Kidney (tissue), 14 donors: ENCODE data around the gene PAQR6. TPM values are rescaled to one million over a fixed set of nuclear protein-coding genes. Genes with fewer than 3 reads are reported as not detected.

ENCODE experiments used
- DNase-seq, 5 donors: peaks; one replicate each; pipeline ENCODE4 v3.0.0-alpha.2; 2013 to 2020
- FAIRE-seq: peaks from 2 replicates; lab custom pipeline; 2012; peaks lifted over from hg19 to GRCh38; lab: Jason Lieb, UNC
- H3K27ac ChIP-seq, 2 donors: one replicate each; pipeline ENCODE4 v1.7.0; 2013; ENCODE audit warnings: low read depth in 2 of 2, low read length in 2 of 2, inconsistent platforms in 1 of 2
- H3K27me3 ChIP-seq: one replicate; pipeline ENCODE4 v1.7.1; 2013; ENCODE audit warnings: low read length, inconsistent platforms; ENCODE audit not compliant: control insufficient read depth, insufficient read depth
- H3K36me3 ChIP-seq, 3 donors: one replicate each; pipeline versions ENCODE4 v1.7.0 to v1.7.1; 2013; ENCODE audit warnings: low read length in 3 of 3, control low read depth in 1 of 3, inconsistent platforms in 1 of 3; ENCODE audit not compliant: insufficient read depth in 3 of 3, control insufficient read depth in 2 of 3
- H3K4me1 ChIP-seq, 3 donors: one replicate each; pipeline versions ENCODE4 v1.7.0 to v1.7.1; 2013; ENCODE audit warnings: low read length in 3 of 3, inconsistent platforms in 1 of 3, low read depth in 1 of 3; ENCODE audit not compliant: control insufficient read depth in 2 of 3, insufficient read depth in 2 of 3
- H3K4me3 ChIP-seq, 3 donors: one replicate each; pipeline versions ENCODE4 v1.7.0 to v1.8.1; 2013; ENCODE audit warnings: low read length in 3 of 3, control low read depth in 1 of 3, inconsistent platforms in 1 of 3
- H3K9ac ChIP-seq, 3 donors: one replicate each; pipeline versions ENCODE4 v1.7.0 to v1.7.1; 2013; ENCODE audit warnings: low read length in 3 of 3, control low read depth in 1 of 3, inconsistent platforms in 1 of 3
- H3K9me3 ChIP-seq, 3 donors: one replicate each; pipeline versions ENCODE4 v1.7.0 to v1.7.1; 2013; ENCODE audit warnings: low read length in 3 of 3, control low read depth in 1 of 3, inconsistent platforms in 1 of 3; ENCODE audit not compliant: control insufficient read depth in 2 of 3, insufficient read depth in 1 of 3
- intact Hi-C: fragments of 100-400 bp; cut with DNase I; formaldehyde crosslinking; loops from one replicate; pipeline ENCODE4 v1.11.1; 2022
- polyA plus RNA-seq: library from polyadenylated mRNA; stranded (reverse); fragments of 350-450 nt; fragmentation: Illumina TruSeq; extraction: RNeasy Lipid Tissue Mini Kit (QIAGEN cat#74804); gene quantifications from one replicate; pipeline ENCODE4 v1.2.3, GENCODE V29; 2014; ENCODE audit warnings: low read depth, low replicate concordance; ENCODE audit not compliant: insufficient read depth
- total RNA-seq: library from RNA; stranded (reverse); fragmentation: NEBNext Ultra II Directional; extraction: Animal tissue kit (Norgen Biotek cat#: 25700); gene quantifications from one replicate; pipeline ENCODE4 v1.2.1, GENCODE V29; 2021
- TF ChIP-seq, protein P1 (sequence below): IDR thresholded peaks from 3 replicates; pipeline ENCODE4 v1.5.1; 2012; ENCODE audit warnings: mild to moderate bottlenecking, moderate library complexity, borderline replicate concordance; ENCODE audit not compliant: insufficient read depth; ENCODE audit errors: extremely low read depth
- donor health status: control.
- donor health status: control.
- donor health status: control.
- donor health status: control.
- donor health status: control.
- donor health status: DM: yes; HTN: yes; CAD: no.
- donor health status: Normal renal cell carcinoma (clear cell type).

The PAQR6 gene
- total and polyA plus RNA-seq, 2 donors from 2014 or later: 2.0 to 4.2 TPM

DNA sequence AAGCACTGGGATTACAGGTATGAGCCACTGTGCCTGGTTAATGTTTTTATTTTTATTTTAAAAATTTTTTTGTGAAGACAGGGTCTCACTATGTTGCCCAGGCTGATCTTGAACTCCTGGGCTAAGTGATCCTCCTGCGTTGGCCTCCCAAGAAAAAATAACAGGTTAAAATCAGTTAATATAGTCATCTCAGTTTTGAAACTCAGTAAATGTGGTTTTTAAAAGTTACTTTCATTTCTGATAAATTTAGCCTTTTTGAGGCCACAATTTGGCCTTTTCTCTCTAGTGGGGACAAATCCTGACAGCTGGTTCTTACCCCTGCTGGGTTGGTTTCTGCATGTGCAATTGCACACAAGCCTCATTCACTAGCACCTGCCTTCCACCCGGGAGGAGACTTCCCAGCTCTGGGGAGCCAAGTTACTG lies 21.7 kb downstream of the PAQR6 start:
- Histone ChIP-seq H3K36me3 (peaks cover 3 to 25% (median 19%) of the 10 kb centered on the region in 3 donors), H3K27me3 (no peaks in the 10 kb centered on the region), H3K27ac (no peak overlapping the region), H3K9ac (no peak overlapping the region), H3K9me3 (no peaks in the 10 kb centered on the region), H3K4me1 (peaks cover 0 to 2% (median 0%) of the 10 kb centered on the region in 3 donors), H3K4me3 (no peak overlapping the region)
- intact Hi-C loops: loop anchor here (5.0 kb wide), 1 partner anchor 79 kb away; no protein-coding TSS in a partner anchor
- no peak for DNase-seq
- no peak for FAIRE-seq
- TF ChIP-seq, protein P1, sequence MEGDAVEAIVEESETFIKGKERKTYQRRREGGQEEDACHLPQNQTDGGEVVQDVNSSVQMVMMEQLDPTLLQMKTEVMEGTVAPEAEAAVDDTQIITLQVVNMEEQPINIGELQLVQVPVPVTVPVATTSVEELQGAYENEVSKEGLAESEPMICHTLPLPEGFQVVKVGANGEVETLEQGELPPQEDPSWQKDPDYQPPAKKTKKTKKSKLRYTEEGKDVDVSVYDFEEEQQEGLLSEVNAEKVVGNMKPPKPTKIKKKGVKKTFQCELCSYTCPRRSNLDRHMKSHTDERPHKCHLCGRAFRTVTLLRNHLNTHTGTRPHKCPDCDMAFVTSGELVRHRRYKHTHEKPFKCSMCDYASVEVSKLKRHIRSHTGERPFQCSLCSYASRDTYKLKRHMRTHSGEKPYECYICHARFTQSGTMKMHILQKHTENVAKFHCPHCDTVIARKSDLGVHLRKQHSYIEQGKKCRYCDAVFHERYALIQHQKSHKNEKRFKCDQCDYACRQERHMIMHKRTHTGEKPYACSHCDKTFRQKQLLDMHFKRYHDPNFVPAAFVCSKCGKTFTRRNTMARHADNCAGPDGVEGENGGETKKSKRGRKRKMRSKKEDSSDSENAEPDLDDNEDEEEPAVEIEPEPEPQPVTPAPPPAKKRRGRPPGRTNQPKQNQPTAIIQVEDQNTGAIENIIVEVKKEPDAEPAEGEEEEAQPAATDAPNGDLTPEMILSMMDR: no peak

DNA sequence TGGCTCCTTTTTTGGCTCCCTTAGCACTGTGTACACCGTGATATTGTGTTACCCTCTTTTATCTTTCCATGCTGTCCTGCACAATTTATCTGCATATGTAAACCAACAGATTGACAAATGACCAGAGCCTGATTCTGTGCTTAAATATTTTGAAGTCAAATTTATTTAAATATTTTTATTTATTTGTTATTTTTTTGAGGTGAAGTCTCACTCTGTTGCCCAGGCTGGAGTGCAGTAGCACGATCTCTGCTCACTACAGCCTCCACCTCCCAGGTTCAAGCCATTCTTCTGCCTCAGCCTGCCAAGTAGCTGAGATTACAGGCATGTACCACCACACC lies 22.2 kb downstream of the PAQR6 start:
- Histone ChIP-seq H3K27me3 (no peaks in the 10 kb centered on the region), H3K36me3 (peaks cover 3 to 30% (median 22%) of the 10 kb centered on the region in 3 donors), H3K27ac (no peak overlapping the region), H3K9me3 (no peaks in the 10 kb centered on the region), H3K4me1 (peaks cover 0 to 2% (median 0%) of the 10 kb centered on the region in 3 donors), H3K4me3 (no peak overlapping the region), H3K9ac (no peak overlapping the region)
- TF ChIP-seq, protein P1: no peak
- no peak for DNase-seq
- intact Hi-C loops: loop anchor here (5.0 kb wide), 1 partner anchor 78 kb away; no protein-coding TSS in a partner anchor
- no peak for FAIRE-seq

DNA sequence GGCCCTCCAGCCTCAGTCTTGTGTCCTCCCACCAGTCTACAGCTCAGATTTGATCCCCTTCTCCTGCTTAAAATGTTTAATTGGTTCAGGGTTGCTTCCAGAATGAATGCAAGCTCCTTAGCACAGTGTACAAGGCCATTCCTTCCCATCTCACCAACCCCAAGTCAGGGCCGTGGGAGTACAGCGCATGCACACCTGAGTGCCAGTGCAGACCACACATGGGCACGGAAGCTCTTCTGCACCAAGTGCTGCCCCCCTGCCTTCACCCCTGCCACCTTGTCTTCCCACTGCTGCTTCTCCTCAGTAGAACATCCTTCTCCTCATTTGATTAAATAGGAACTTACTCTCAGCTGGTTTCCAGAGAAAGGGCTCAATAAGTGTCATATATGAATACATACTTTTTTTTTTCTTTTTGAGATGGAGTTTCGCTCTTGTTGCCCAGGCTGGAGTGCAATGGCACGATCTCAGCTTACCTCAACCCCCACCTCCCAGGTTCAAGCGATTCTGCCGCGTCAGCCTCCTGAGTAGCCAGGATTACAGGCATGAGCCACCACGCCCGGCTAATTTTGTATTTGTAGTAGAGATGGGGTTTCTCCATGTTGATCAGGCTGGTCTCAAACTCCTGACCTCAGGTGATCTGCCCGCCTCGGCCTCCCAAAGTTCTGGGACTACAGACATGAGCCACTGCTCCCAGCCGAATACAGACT lies 25.7 kb downstream of the PAQR6 start:
- no peak overlapping the region for H3K4me3 ChIP-seq
- peaks cover 0 to 5% (median 2%) of the 10 kb centered on the region in 3 donors for H3K4me1 ChIP-seq
- intact Hi-C loops: loop anchor here (5.0 kb wide), 1 partner anchor 130 kb away; no protein-coding TSS in a partner anchor
- H3K9ac ChIP-seq: no peak overlapping the region
- no peaks in the 10 kb centered on the region for H3K9me3 ChIP-seq
- no peak overlapping the region for H3K27ac ChIP-seq
- peaks cover 3 to 27% (median 19%) of the 10 kb centered on the region in 3 donors for H3K36me3 ChIP-seq
- H3K27me3 ChIP-seq: no peaks in the 10 kb centered on the region
- TF ChIP-seq, protein P1: no peak
- DNase-seq (no peak), FAIRE-seq (no peak)
